GM12878 (cell line): ENCODE results near the gene NKD2. TPM values are rescaled to one million over a fixed set of nuclear protein-coding genes. Genes with fewer than 3 reads are reported as not detected.

Experiments
- ATAC-seq: fragments of 200-7000 bp; cut with Tn5 transposase; 3 replicates; pipeline ENCODE4 v1.9.1; 2020; ENCODE audit warnings: mild to moderate bottlenecking, moderate library complexity
- BruUV-seq: library from RNA; stranded (reverse); fragments of 400-500 nt; replicated peaks from 2 replicates; lab custom pipeline; 2021; lab: Mats Ljungman, UMichigan
- CTCF ChIA-PET: fragments of 300-600 bp; sonication (Branson Sonifier 250); formaldehyde crosslinking; extraction: SDS; loops from one replicate; lab custom pipeline; 2021; ENCODE audit warnings: inconsistent platforms; lab: Yijun Ruan, JAX
- POLR2A ChIA-PET: fragments of 350-600 bp; formaldehyde crosslinking; extraction: SDS; loops from one replicate; lab custom pipeline; 2021; ENCODE audit warnings: inconsistent platforms; lab: Charles Lee
- RAD21 ChIA-PET: fragments of 300-600 bp; sonication (Branson Sonifier 250); formaldehyde crosslinking; loops from one replicate; lab custom pipeline; 2023; ENCODE audit warnings: antibody characterized with exemption; ENCODE audit not compliant: unreplicated experiment; lab: Charles Lee
- SMC1A ChIA-PET: fragments of 300-600 bp; sonication (Branson Sonifier 250); formaldehyde crosslinking; loops from one replicate; lab custom pipeline; 2023; ENCODE audit not compliant: unreplicated experiment, uncharacterized antibody; lab: Charles Lee
- DNase-seq: peaks from one replicate; pipeline ENCODE4 v3.0.0-alpha.2; 2011; ENCODE audit warnings: low read depth, low spot score
- FAIRE-seq: peaks from 3 replicates; lab custom pipeline; 2011; peaks lifted over from hg19 to GRCh38; lab: Jason Lieb, UNC
- H2AFZ ChIP-seq: 2 replicates; pipeline ENCODE4 v1.6.0; 2011; ENCODE audit warnings: low read depth, low read length, control low read depth; ENCODE audit not compliant: control insufficient read depth
- H3K27ac ChIP-seq: 2 replicates; pipeline ENCODE4 v1.5.1; 2011; ENCODE audit warnings: control low read depth; ENCODE audit not compliant: control insufficient read depth, insufficient read depth
- H3K27me3 ChIP-seq, 2 experiments: replicated peaks in 1 of 2; 2 replicates each; pipeline versions ENCODE4 v1.6.0 to v1.6.1; 2011; ENCODE audit warnings: low read length in 1 of 2; ENCODE audit not compliant: control insufficient read depth in 2 of 2, insufficient read depth in 2 of 2
- H3K36me3 ChIP-seq, 2 experiments: 2 replicates each; pipeline ENCODE4 v1.5.1; 2011; ENCODE audit warnings: low read length in 1 of 2; ENCODE audit not compliant: control insufficient read depth in 2 of 2, insufficient read depth in 2 of 2
- H3K4me1 ChIP-seq: 2 replicates; pipeline ENCODE4 v1.6.1; 2011; ENCODE audit warnings: mild to moderate bottlenecking, low read length, moderate library complexity, mixed read lengths; ENCODE audit not compliant: control insufficient read depth, insufficient read depth
- H3K4me2 ChIP-seq: 2 replicates; pipeline ENCODE4 v1.6.0; 2011; ENCODE audit warnings: control low read depth; ENCODE audit not compliant: control insufficient read depth, insufficient read depth
- H3K4me3 ChIP-seq: fragments of 200-600 bp; sonication (generic); 2 replicates; pipeline ENCODE4 v1.5.1; 2016
- H3K79me2 ChIP-seq: 2 replicates; pipeline ENCODE4 v1.6.0; 2011; ENCODE audit warnings: low read length; ENCODE audit not compliant: control insufficient read depth, insufficient read depth
- H3K9ac ChIP-seq: 2 replicates; pipeline ENCODE4 v1.8.0; 2011; ENCODE audit warnings: low read length, control low read depth, mixed read lengths; ENCODE audit not compliant: control insufficient read depth, insufficient read depth
- H3K9me3 ChIP-seq: replicated peaks from 3 replicates; pipeline ENCODE4 v1.5.1; 2011; ENCODE audit warnings: mild to moderate bottlenecking, low read length; ENCODE audit not compliant: control insufficient read depth, insufficient read depth
- H4K20me1 ChIP-seq: 2 replicates; pipeline ENCODE4 v1.6.0; 2011; ENCODE audit not compliant: control insufficient read depth, insufficient read depth
- ATF3 ChIP-seq: IDR thresholded peaks from 2 replicates; pipeline ENCODE4 v1.6.1; 2011; ENCODE audit warnings: low read depth, mild to moderate bottlenecking, low read length, moderate library complexity, borderline replicate concordance; ENCODE audit errors: extremely low read depth
- ATF7 ChIP-seq: fragments of 450-650 bp; IDR thresholded peaks from 2 replicates; pipeline ENCODE4 v1.6.1; 2016; ENCODE audit warnings: low read depth, mild to moderate bottlenecking
- DPF2 ChIP-seq: fragments of 450-650 bp; IDR thresholded peaks from 2 replicates; pipeline ENCODE4 v1.6.1; 2017; ENCODE audit warnings: mild to moderate bottlenecking
- NFIC ChIP-seq: IDR thresholded peaks from 2 replicates; pipeline ENCODE4 v1.6.1; 2012; ENCODE audit warnings: low read depth, mild to moderate bottlenecking, inconsistent platforms, low read length, moderate library complexity
- NFYB ChIP-seq: IDR thresholded peaks from 2 replicates; pipeline ENCODE4 v1.6.1; 2011; ENCODE audit warnings: low read depth, mild to moderate bottlenecking, low read length, improper control_type of control experiment, moderate library complexity; ENCODE audit not compliant: insufficient read depth
- STAT1 ChIP-seq: fragments of 450-650 bp; conservative IDR thresholded peaks from 2 replicates; pipeline ENCODE4 v1.6.1; 2014; ENCODE audit warnings: antibody characterized with exemption, mild to moderate bottlenecking
- ZNF274 ChIP-seq: IDR thresholded peaks from one replicate; pipeline ENCODE4 v1.8.0; 2011; ENCODE audit not compliant: insufficient read length, insufficient read depth
- WGBS: methylation state at CpG from one replicate; pipeline ENCODE4 v1.1.6; 2016; ENCODE audit warnings: low lambda C conversion rate; ENCODE audit not compliant: insufficient replicate concordance, insufficient coverage; ENCODE audit errors: missing lambda C conversion rate; 5-methylcytosine and 5-hydroxymethylcytosine counted together
- in situ Hi-C: fragments of 300-500 bp; cut with MboI; formaldehyde crosslinking; loops from 9 replicates; pipeline ENCODE4 v1.14.3; 2018; ENCODE audit warnings: mixed read lengths
- intact Hi-C: fragments of 100-400 bp; cut with micrococcal nuclease; formaldehyde crosslinking; loops from one replicate; pipeline ENCODE4 v1.14.2; 2022; ENCODE audit not compliant: unreplicated experiment
- polyA plus RNA-seq, 11 experiments: library from polyadenylated mRNA; depleted of rRNA in 4 of 11; unstranded in 6 of 11; stranded (reverse) in 5 of 11; fragments of >200 nt; fragmentation: Nextera tagmentation in 4 of 11; fragmentation: Illumina TruSeq in 1 of 11; extraction: Ambion mirVana in 4 of 11; extraction: Trizol in 1 of 11; gene quantifications; 1 replicate in 1 of 11; 2 replicates in 10 of 11; pipeline versions ENCODE4 v1.2.1 to v1.2.3, GENCODE V29; 2011 to 2016; ENCODE audit warnings: inconsistent platforms in 2 of 11, missing spikeins in 2 of 11, low read depth in 1 of 11
- total RNA-seq, 4 experiments: library from RNA; depleted of rRNA in 3 of 4; stranded (reverse); fragments of >200 nt in 3 of 4; fragmentation: Illumina TruSeq in 1 of 4; extraction: Trizol in 1 of 4; gene quantifications; 2 replicates each; pipeline versions ENCODE4 v1.2.1 to v1.2.3, GENCODE V29; 2013 to 2021

NKD2 gene
- total and polyA plus RNA-seq, 10 of the 15 experiments (the other 5 are each of a cell fraction or from before 2014, with no cell fraction given): 0.20 to 0.83 (median 0.26) TPM; not detected in 7

GRCh38 chr5:1068204-1068894 lies 59.7 kb downstream of the NKD2 start:
- CTCF ChIA-PET: no interaction called here
- WGBS: 60% methylated on average over 31 of the region's 34 CpGs

DNA sequence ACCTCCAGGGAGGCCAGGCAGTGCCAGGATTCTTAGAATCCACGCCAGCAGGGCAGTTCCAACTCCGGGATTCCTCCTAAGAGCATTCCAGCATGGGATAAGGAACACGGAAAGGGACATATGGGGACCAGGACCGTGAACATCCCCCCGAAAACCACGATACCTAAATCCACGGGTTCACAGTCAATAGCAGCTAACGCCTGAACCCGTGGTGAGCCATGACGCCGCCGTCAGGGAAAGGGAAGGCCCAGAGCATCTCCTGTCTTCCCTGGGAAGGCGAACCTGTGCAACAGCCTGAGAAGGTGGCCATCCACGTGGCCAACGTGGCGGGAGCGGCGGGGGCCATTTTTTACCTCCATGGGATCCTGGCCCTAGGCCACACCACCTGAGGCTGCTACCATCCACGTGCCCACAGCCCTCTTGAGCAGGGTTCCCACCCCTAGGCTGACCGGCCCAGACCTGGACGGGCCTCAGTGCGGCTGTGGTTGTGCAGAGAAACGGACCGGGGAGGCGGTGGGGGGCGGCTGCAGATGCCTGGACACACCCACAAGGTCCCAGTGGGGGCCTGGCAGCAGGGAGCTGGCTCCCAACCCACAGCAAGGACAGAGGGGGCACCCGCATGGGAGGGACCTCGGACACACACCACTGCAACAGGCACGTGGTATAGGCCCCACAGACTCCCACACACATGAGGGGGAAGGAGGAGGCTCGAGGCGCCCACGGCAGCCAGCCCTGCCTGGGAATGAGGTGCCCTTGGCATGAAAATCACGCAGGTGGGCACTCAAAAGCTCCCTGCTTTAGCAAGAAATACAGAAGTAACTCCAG lies 60.5 kb downstream of the NKD2 start:
- H3K4me1 ChIP-seq: no peaks in the 10 kb centered on the region
- DNase-seq: no peak
- no peak overlapping the region for H3K27ac ChIP-seq
- H2AFZ ChIP-seq: no peak overlapping the region
- no peak for TF ChIP-seq ZNF274
- TF ChIP-seq DPF2: no peak
- TF ChIP-seq ATF7: no peak
- no peak for TF ChIP-seq STAT1
- TF ChIP-seq, all 136 proteins: peak for 0
- CTCF ChIA-PET: no interaction called here
- Histone ChIP-seq H4K20me1 (no peaks in the 10 kb centered on the region), H3K9me3 (no peaks in the 10 kb centered on the region), H3K27me3 (no peaks in the 10 kb centered on the region), H3K79me2 (no peaks in the 10 kb centered on the region), H3K4me2 (no peak overlapping the region), H3K4me3 (no peak overlapping the region), H3K9ac (no peak overlapping the region), H3K36me3 (no peaks in the 10 kb centered on the region; a peak in 1 of 4 replicates)
- ATAC-seq (no peak), FAIRE-seq (no peak)
- WGBS: 61% methylated on average over 33 of the region's 33 CpGs
- SMC1A ChIA-PET: no interaction called here
- in situ Hi-C loops (no loop called here), intact Hi-C loops (no loop called here)
- RAD21 ChIA-PET: no interaction called here
- BruUV-seq: no TSS peak
- POLR2A ChIA-PET: no interaction called here

More at GRCh38 chr5:1068204-1068894, 59.7 kb downstream of the NKD2 start:
- BruUV-seq: no TSS peak
- Histone ChIP-seq H2AFZ (no peak overlapping the region), H3K4me1 (no peaks in the 10 kb centered on the region), H3K36me3 (no peaks in the 10 kb centered on the region; a peak in 1 of 4 replicates), H3K27me3 (no peaks in the 10 kb centered on the region), H3K27ac (no peak overlapping the region), H3K9me3 (no peaks in the 10 kb centered on the region), H3K4me3 (no peak overlapping the region), H3K4me2 (no peak overlapping the region), H4K20me1 (no peaks in the 10 kb centered on the region), H3K9ac (no peak overlapping the region), H3K79me2 (no peaks in the 10 kb centered on the region)
- no peak for DNase-seq
- POLR2A ChIA-PET: no interaction called here
- ATAC-seq: no peak
- no peak for TF ChIP-seq STAT1
- TF ChIP-seq NFYB: no peak
- no peak for TF ChIP-seq NFIC
- no peak for TF ChIP-seq ATF3
- SMC1A ChIA-PET: no interaction called here
- FAIRE-seq: no peak
- in situ Hi-C loops: no loop called here
- intact Hi-C loops: no loop called here
- RAD21 ChIA-PET: no interaction called here
